Heart left ventricle (tissue), 13 donors: ENCODE results near the gene ADGRB3.

ENCODE experiments used
- CTCF ChIP-seq, 12 donors: fragments of 200-600 bp; sonication (generic) in 4 of 12; IDR thresholded peaks; one replicate each; pipeline versions ENCODE4 v1.5.0 to v1.8.0; 2018 to 2022; ENCODE audit warnings: antibody characterized with exemption in 12 of 12, mild to moderate bottlenecking in 5 of 12
- POLR2A ChIP-seq, 2 donors: fragments of 450-650 bp; IDR thresholded peaks; one replicate each; pipeline ENCODE4 v1.6.1; 2017; ENCODE audit warnings: antibody characterized with exemption in 2 of 2, mild to moderate bottlenecking in 2 of 2, moderate library complexity in 2 of 2
- donor health status: ischemic (EF 13 %, LVEDD 7.1; RV severe dilation, severe dysfunction).
- donor health status: DM: no; HTN: yes; CAD: no.
- donor health status: DM: no; HTN: no; CAD: no.
- donor health status: ischemic (EF 25% LVEDD 6.9; RV normal size, moderate dysfunction).
- donor health status: ischemic (EF 25% LVEDD 5.7; RV mildly dilated, moderate dysfunction).
- donor health status: ischemic (EF 35%, LVEDD 5.7; RV mildly dilated, moderate dysfunction).
- donor health status: nonischemic (EF 11% LVEDD 7.7; RV severe dilation, severe dysfunction).
- donor health status: DM: yes; HTN: yes; CAD: no.
- donor health status: PGD.
- donor health status: ischemic (EF 29% LVEDD 5.4; RV normal size, mild dysfunction).
- donor health status: nonischemic (EF 23%, LVEDD 6.1; RV moderate dilation, normal function).

- TF ChIP-seq POLR2A (IDR thresholded peaks at IDR 0.05) (no peak), CTCF (IDR thresholded peaks at IDR 0.05) (no peak)
Measured at GRCh38 chr6:68615938-68616337, 19.1 kb upstream of the ADGRB3 start.
